ENCODE measurements around the gene ZNF646.

Gene ZNF646

GRCh38 chr16:31085411-31085810 lies 11.2 kb downstream of the ZNF646 start:
- H3K27ac ChIP-seq = no peak overlapping the region
- TF ChIP-seq CTCF (IDR thresholded peaks at IDR 0.05) (no peak), ZFX (IDR thresholded peaks at IDR 0.05; ENCODE audit: borderline replicate concordance) (no peak)

GRCh38 chr16:31085873-31086628 lies 11.8 kb downstream of the ZNF646 start:
- no peak for TF ChIP-seq CTCF (IDR thresholded peaks at IDR 0.05)
- no peak for TF ChIP-seq ZFX (IDR thresholded peaks at IDR 0.05; ENCODE audit: borderline replicate concordance)
- H3K27ac ChIP-seq = no peak overlapping the region; the same call in 1 of the 2 replicates

- TF ChIP-seq CTCF (IDR thresholded peaks at IDR 0.05) (no peak), ZFX (IDR thresholded peaks at IDR 0.05; ENCODE audit: borderline replicate concordance) (no peak)
- H3K27ac ChIP-seq = peak overlapping the region; percentile 10; the same call in 1 of the 2 replicates
These were observed 12.3 kb downstream of the ZNF646 start for GRCh38 chr16:31086629-31086906.

GRCh38 chr16:31087481-31087880 lies 13.3 kb downstream of the ZNF646 start:
- H3K27ac ChIP-seq = peak overlapping the region; percentile 10; the same call in 1 of the 2 replicates
- no peak for TF ChIP-seq CTCF (IDR thresholded peaks at IDR 0.05)
- TF ChIP-seq ZFX (IDR thresholded peaks at IDR 0.05; ENCODE audit: borderline replicate concordance) = no peak

GRCh38 chr16:31087971-31088370 lies 13.7 kb downstream of the ZNF646 start:
- H3K27ac ChIP-seq = no peak overlapping the region
- TF ChIP-seq CTCF (IDR thresholded peaks at IDR 0.05) (no peak), ZFX (IDR thresholded peaks at IDR 0.05; ENCODE audit: borderline replicate concordance) (no peak)

- TF ChIP-seq CTCF (IDR thresholded peaks at IDR 0.05) (no peak), ZFX (IDR thresholded peaks at IDR 0.05; ENCODE audit: borderline replicate concordance) (no peak)
- H3K27ac ChIP-seq = no peak within 1 kb of the TSS
These were observed 14.4 kb downstream of the ZNF646 start, which contains the start of gene PRSS53 for GRCh38 chr16:31088459-31089183. Gene PRSS53, minus strand, starts transcription at chr16:31088943. Its CDS starts 134 bp downstream, at chr16:31088809.

GRCh38 chr16:31089199-31089598 lies 15.0 kb downstream of the ZNF646 start:
- TF ChIP-seq ZFX (IDR thresholded peaks at IDR 0.05; ENCODE audit: borderline replicate concordance) = no peak
- TF ChIP-seq CTCF (IDR thresholded peaks at IDR 0.05) = no peak
- no peak overlapping the region for H3K27ac ChIP-seq
